ENCODE data around the gene SMIM41.

Gene SMIM41

DNA sequence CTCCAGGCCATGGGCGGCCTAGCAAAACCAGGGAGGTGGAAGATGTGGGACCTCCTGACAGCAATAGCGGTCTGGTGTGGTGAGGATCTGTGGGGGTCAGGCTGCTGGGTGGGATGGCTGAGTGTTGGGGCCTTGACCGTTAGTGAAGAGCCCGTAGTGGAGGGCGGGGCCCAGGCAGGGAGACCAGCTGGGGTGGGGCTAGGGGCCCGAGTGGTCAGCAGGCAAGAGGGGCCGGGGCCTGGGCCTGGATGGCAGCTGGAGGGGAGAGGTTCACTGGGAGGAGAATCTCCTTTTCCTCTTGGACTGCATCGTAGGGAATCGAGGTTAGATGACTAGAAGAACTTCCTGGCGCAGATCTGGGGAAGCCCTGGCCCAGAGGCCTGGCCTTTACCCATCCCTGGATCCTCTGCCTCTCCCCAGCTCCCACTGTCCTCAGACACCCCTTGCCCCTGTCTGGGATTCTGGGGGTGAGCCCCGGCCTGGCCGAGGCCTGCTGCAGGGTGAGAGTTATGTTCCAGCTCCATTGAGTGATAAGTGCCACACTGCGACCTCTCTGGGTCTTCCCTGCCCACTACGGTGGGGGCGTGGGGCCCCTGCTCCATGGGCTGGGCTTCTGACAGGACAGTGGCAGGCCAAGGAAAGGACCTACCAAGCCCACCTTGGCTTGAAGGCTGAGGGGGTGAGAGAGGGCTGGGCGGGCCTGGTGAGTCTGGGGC lies 65.2 kb downstream of the SMIM41 start:
- peak overlapping the region; percentile 100 for H3K27ac ChIP-seq
- DNase-seq (ENCODE audit: low read depth, low spot score): no peak

DNA sequence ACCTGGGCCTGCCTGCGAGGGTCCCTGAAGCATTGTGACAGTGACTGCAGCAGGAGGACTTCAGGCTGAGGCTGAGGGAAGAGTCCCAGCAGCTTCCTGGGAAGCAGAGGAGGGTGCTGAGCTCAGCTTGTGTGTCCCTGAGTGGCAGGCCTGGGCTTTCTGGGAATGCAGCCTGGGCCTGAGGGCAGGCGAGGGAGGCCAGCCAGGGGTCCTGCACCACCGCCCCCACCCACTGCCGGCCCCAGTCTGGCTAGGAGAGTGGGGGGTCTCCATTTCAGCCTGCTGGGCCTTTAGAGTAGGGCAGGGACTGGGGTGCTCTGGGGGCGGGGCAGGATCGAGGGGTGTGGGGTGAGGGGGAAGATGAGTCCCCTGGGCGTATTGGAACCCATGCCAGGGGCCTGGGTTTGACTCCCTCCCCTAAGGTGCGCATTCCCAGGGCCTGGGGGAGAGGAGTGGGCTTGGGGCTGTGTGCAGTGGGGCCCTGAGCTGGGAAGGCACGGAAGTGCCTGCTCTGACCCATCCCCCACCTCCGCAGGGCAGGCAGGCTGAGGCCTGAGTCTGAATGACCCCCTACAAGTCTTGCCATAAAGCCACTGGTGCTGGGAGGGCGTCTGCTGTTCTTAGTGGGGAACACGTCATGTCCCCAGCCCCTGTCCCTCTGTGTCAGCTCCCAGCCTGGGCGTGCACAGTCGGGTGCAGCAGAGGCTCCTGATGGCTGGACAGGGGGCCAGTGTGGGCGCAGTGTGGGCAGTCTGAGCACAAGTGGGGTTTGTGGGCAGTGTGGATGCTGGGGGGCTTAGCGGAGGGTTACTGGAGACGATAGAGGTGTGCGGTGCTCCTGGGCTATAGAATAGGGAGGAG lies 66.0 kb downstream of the SMIM41 start:
- peak overlapping the region; percentile 100 for H3K27ac ChIP-seq
- no peak for DNase-seq (ENCODE audit: low read depth, low spot score)

DNA sequence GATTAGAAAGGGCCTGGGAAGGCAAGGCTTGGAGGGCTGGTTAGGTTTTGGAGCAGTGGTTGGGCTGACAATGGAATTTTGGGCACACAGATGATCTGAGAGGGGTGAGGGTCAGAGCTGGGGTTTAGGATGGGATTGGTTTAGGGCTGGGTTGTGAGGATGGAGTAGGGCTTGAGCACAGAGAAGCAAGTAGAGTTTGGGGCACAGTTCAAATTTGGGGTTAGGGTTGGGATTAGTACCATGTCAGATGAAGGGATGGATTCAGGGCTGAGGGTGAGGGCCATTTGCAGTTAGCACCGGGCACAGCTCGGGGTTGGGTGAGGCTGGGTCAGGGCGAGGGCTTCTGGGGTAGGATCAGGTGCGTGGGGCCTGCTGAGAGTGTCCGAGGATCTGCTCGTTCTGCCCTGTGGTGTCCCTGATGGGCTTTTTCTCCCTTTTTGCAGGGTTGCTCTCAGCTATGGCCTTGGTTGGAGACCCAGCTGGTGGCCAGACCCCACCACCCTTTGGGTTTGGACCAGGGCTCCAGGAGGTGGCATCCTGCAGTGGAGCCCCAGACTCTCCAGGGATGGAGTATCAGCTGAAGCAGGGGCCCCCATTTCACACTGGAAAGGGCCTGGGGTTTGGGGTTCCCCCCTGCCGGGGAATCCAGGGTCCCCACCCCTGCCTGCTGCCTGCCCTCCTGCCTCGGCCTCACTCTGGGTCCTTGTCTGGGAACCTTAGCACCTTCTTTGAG lies 66.8 kb downstream of the SMIM41 start:
- no peak for DNase-seq (ENCODE audit: low read depth, low spot score)
- peak overlapping the region; percentile 100 for H3K27ac ChIP-seq

DNA sequence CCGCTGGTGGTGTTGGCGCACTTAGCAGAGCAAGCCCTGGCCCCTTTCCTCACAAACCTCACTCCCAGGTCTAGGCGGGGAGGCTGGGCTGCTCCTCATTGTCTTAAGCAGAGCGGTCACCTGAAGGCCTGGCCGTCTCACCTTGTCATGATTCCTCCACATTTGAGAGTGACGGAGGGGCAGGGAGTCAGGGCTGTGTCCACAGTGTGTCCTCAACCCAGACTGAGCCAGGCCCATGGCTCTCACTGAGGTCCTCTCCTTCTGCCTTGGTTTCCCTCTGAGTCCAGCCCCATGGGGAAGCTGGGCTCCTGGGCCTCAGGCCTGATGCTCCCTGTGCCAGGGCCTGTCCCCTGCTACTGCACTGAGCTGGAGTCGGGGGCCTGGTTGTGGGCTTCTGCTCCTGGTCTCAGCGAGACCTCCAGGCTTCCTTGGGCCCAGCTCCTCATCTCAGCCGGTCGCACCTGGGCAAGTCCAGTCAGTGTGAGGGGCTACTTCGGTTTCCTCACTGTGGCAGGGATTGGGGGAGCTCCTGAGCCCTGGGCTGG lies 67.4 kb downstream of the SMIM41 start:
- DNase-seq (ENCODE audit: low read depth, low spot score): no peak
- H3K27ac ChIP-seq: peak overlapping the region; percentile 100

DNA sequence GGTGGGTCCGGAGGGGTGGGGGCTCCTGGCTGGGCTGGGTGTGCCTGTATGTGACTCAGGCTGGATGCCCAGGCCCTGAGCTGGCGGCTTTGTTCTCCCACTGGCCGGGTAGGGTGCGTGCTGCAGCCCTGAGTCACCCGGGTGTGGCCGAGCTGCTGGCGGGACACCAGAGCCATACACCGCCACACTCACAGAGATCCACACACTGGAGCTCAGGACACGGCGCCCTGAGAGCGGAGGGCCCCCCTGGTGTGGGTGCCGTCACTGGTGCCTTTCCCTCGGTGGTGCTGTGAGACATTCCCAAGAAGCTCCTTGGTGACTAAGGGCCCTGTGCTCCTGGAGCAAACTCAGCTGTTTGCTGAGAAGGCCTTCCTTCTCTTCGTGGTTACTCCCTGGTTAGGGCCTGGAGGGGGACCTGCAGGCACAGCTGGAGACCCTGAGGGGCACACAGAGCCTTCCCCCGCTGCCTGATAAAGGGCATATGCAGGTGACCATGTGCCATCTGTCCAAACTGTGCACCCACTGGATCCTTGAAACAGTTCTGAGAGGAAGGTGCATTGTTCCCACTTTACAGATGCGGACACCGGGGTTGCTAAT lies 68.0 kb downstream of the SMIM41 start:
- H3K27ac ChIP-seq: peak overlapping the region; percentile 100
- DNase-seq (ENCODE audit: low read depth, low spot score): peak; percentile 99

DNA sequence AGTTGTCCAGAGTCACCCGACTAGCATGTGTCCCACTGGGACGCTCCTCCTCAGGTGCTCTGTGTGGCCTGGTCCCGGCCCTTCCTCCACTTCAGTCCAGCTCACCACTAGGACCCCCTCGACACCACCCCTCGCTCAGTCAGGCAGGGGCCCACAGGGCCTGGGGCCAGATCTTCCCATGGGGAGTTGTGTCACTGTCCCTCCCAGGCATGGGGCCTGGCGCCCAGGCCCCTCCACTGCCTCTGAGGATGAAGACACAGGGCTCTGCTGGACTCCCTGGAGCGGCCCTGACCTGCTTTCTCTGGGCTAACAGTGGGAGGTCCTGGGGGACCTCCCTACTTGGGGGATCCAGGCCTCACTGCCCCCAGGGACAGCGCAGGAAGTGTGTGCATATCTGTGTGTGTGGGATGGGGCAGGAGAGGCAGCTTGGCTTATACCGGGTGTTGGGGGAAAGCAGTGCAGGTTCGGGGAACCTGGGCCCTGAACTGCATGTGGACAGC lies 68.5 kb downstream of the SMIM41 start:
- DNase-seq (ENCODE audit: low read depth, low spot score): no peak

DNA sequence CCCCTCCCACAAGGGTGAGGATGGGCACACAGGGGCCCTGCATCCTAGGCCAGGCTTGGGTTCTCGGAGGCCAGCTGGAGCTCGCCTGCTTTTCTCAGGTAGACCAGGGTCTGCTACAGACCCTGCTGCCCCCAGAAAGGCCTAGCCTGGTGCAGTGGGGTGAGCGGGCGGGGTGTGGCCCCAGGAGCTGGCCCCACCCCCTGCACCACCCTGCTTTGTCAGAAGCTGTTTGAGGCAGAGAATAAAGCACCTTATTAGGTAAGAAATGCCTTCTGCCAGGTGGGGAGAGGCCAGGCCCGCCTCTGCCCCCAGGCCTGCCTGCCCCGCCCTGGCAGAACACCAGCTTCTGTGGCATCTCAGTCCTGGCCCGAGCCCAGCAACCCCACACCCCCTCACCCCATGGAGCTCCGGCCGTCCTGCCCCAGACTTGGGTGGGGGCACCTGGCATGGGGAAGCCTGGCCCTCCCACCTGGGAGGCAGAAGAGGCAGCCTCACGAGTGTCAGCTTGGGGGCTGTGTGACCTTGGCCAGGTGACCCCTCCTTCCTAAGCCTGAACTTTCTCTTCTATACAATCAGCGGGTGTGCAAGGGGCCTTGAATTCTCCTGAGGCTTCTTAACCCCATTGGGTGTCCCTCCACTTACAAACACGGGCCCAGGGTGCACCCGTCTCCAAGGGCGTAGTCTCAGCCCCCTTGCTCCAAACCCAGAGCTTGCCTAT lies 69.1 kb downstream of the SMIM41 start:
- H3K27ac ChIP-seq: peak overlapping the region; percentile 100

More for the DNA sequence above, 68.5 kb downstream of the SMIM41 start:
- peak overlapping the region; percentile 100 for H3K27ac ChIP-seq

DNA sequence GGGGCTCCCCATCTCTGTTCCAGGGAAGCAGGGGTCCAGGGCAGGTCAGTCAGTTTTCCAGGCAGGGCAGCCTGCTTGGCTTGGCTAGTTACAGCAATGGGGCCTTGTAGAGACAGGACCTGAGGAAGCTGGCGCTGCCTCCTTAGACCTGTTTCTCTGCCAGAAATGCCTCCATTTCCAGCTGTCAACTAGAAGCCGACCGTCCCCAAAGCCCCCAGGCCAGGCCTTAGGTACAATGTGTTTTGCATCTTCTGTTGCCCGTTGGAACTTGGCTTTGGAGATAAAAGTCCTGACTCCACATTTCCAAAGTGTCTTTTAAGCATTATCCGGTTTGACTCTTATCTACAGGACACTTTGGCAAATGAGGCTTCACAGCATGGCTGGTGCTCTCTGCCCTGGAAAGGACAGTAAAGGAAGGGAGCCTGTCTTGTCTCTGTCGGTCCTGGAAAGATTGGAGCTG lies 69.7 kb downstream of the SMIM41 start:
- H3K27ac ChIP-seq: peak overlapping the region; percentile 100
- DNase-seq (ENCODE audit: low read depth, low spot score): no peak

More for the DNA sequence above, 69.1 kb downstream of the SMIM41 start:
- DNase-seq (ENCODE audit: low read depth, low spot score): peak; percentile 89

DNA sequence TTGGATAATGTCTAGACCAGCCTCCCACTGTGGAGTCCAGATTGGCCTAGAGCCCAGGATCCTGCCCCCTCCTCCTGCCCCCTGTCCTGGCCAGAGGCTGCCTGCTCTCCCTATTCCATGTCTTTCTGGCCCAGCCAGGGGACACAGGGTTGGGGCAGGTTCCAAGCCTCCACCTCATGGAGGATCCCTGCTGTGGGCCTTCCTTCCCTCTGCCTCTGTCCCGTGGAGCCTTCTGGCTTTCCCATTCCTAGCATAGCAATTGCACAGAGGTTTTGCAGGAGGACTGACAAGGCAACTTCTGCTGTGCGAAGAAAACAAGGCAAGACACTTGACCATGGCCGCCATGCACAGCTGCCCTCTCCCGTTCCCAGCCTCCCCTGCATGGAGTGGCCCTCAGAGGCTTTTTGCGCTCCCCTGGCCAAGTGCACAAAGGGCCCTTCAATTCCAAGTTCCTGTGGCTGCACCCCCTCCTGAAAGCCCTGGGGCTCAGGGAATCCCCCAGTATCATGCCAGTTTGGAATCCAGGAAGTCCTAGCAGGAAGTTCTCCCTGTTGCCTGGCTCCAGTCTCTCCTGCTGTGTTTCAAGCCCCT lies 70.2 kb downstream of the SMIM41 start:
- H3K27ac ChIP-seq: peak overlapping the region; percentile 100
- no peak for DNase-seq (ENCODE audit: low read depth, low spot score)

DNA sequence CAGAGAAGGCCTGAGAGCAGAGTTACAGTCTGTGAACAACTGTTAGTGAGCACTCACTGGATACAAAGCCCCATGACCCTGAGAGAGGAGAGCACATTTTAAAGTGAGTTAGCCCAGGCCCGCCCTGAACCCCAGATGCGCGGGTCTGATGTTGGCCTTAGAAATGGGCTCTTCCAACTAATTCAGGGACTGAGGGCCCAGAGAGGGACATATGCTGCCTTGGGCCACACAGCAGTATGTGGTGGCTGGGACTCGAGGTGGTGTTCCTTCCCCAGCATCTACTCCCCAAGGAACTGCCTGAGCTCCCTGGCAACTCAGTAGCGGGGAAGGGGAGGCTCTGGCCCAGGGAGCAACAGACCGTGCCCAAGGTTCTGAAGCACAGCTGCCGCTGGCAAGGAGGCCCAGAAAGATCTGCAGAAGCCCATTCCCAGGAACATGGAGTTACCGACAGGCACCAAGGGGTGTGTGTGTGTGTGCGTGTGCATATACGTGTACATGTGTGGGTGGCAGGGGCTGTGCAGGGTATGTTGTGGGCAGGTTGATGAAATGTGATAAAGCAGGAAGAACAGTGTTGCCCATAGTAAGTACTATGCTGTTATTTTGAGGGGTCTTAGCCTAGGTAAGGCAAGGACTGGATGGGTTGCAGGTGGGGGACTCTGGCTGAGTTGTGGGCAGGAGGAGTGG lies 71.8 kb downstream of the SMIM41 start:
- DNase-seq (ENCODE audit: low read depth, low spot score): no peak
- peak overlapping the region; percentile 100 for H3K27ac ChIP-seq

DNA sequence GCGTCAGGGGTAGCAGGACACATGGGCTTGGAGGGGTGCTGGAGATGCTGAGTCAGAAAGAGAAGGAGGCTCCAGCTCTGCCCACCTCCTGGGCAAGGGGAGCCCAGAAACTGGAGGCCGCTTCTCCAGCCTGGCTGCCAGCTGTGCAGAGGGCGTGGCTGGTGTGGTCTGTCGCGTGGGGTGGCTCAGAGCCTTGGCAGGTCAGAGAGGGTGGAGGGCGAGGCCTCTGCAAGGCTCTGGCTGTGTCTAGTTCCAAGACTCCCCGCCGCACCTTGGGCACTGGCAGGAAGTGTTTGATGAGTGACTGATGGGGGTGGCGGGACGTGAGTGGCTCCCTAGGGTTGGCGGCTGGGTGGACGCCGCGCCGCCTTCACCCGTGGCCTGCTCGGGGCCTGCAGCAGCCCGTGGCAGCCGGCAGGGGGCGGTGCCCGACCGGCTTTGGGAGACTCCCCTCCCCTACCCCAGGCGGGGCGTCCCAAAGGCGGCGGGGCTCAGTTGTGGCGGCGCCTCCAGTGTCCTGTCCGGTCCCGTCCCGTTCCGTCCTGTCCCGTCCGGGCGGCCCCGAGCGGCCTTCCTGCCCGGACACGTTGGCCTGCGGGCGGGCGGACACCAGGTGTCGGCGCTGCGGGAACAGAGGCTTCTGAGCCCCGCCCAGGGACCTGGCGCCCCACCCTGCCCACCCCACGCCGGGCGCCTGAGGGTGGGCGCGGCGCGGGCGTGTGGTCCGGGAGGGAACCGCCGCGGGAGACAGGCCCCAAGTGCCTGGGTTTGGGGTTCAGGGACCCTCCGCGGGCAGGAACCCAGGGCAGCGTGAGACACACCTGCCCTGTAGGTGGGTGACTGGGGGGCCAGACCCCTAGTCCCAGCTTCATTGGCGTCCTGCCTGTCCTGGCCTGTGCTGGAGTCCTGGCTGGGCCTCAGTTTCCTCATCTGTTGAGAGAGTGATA lies 72.6 kb downstream of the SMIM41 start:
- DNase-seq (ENCODE audit: low read depth, low spot score): peak; percentile 69
- peak overlapping the region; percentile 100 for H3K27ac ChIP-seq

DNA sequence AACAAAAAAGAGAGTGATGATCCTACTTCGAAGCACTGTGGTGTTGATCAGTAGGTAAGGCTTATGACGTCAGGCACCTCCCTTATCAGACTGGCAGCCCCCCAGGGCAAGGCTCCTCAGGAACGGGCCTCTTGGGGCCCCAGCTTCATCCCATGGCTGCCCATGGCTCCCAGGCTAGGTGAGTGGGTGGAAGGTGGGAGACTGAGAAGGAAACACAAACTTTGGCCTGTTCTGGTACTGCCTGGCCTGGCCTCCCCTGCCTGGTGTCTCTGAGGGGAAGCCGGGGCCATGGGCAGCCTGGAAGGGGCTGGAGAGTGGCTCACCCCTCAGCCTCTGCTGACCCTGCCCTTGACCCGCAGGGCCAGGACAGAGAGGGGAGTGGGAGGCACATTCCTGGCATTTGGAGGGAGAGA lies 73.4 kb downstream of the SMIM41 start:
- H3K27ac ChIP-seq: peak overlapping the region; percentile 100
- no peak for DNase-seq (ENCODE audit: low read depth, low spot score)

DNA sequence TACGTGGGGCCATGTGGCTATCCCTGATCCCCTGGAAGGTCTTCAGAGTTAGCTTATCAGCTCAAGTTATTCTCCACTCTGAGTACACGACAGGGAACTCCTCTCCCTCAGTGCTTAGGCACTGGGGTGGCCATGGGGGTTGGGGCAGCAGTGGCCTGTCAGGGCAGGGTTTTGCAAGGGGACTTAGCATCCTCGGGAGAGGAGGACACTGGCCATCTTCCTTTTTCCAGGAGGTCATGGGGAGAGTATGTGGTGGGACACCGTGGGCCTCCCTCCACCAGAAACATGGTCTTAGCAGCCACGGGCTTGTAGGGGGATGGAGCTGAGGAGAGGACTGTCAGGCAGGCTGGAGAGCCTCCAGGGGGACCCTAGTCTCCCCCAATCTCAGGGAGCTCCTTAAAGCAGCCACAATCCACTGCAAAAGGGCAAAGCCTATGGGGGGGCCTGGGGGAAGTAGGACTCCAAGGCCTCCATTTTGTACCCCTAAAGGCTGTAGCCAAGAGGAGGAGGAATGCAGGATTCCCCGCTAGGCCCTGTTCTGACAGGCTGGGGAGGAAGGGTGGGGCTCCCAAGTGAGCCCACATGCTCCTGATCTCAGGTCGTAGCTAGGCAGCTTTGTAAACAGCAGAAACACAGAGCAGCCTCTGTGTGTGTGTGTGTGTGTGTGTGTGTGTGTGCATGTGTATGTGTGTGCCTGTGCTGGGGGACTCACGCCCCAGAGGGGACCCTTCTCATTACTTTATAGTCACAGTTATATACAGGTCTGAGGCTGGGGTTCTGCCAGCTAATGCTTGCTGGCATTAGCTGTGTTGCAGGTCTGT lies 75.8 kb downstream of the SMIM41 start:
- H3K27ac ChIP-seq: peak overlapping the region; percentile 100
- peak; percentile 85 for DNase-seq (ENCODE audit: low read depth, low spot score)

DNA sequence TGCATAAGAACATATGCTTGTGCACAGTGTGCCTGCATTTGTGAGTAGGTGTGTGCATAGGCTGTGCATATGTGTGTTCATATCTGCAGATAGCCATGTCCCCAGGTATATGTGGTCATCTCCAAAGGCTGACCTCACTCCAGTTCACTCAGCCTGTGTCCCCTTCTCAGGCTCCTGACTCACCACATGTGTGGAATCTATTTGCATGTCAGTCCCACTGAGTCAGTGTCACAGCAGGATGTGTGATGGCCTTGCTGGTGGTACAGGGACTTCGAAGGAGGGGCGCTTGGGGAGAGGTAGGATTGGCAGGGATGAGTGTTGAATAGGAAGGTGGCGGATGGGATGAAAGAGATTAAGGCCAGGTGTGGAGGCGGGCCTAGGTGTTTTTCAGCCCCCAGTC lies 76.8 kb downstream of the SMIM41 start:
- DNase-seq (ENCODE audit: low read depth, low spot score): no peak
- peak overlapping the region; percentile 100 for H3K27ac ChIP-seq

DNA sequence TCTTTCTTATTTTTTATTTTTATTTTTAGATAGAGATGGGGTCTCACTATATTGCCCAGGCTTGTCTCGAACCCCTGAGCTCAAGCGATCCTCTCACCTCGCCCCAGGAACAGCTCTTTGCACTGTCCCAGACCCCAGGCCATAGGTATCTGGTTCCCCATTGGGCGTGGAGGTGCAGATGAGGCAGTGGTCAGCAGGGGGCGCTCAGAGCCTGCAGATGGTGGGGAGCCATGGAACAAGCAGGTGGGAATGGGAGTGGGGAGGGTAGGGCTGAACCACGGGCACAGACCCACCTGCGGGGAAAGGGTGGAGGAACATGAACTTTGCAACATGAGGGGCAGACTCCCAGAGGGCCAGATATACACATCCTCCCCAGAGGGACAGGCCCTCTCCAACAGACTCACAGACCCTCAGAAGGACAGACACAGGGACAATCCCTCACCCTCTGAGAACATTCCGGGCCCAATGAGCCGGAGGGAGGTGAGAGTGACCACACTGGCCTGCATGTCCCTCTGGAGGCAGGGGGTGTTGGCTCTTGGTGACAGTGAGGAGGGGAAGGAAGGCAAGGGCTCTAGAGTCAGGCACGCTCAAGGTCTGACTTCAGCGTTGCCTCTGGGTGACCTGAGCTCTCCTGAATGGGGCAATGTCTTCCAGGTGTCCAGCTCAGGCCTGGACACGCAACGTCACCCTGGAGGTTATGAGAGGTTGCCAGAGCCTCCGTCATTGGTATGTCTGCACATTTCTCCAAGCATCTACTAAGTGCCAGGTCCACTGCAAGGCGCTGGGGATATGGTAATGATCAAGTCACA lies 77.5 kb downstream of the SMIM41 start:
- peak overlapping the region; percentile 100 for H3K27ac ChIP-seq
- no peak for DNase-seq (ENCODE audit: low read depth, low spot score)
